ENCODE measurements around the gene KLHDC4.

GRCh38 chr16:87692176-87692575 is 73.6 kb downstream of the KLHDC4 start:
- TF ChIP-seq POLR2A (IDR thresholded peaks at IDR 0.05) (no peak), CTCF (IDR thresholded peaks at IDR 0.05) (no peak)
